ENCODE measurements around the gene FCRLA.

Gene FCRLA

GRCh38 chr1:161735837-161736236 lies 28.8 kb downstream of the FCRLA start:
- DNase-seq, result no peak

DNA sequence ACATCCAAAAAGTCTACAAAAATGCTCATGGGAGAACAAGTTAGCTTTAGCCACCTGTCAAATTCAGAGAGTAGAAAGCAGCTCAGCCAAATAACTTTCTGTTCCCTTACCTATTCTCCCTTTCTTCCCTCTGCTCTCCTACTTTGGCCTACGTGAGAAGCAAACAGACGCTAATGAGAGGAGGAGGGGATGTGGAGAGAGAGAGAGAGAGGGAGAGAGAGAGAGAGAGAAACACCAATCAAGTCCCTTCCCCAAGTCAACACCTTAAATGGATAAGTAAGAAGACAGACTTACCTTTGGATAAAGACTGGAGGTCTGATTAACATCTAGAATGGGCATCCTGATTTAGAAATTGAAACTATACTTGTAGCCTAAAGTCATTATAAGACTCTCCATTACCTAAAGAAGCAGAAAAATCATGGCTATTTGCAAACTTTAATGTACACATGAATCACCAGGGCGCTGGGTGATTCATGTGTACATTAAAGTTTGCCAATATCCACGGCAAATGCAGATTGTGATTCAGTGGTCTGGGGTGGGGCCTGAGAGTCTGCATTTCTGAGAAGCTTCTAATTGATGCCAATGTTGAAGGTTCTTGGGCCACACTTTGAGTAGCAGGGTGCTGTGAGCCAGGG lies 29.4 kb downstream of the FCRLA start:
- no peak for DNase-seq

GRCh38 chr1:161737625-161738024 lies 30.6 kb downstream of the FCRLA start:
- no peak for DNase-seq

DNA sequence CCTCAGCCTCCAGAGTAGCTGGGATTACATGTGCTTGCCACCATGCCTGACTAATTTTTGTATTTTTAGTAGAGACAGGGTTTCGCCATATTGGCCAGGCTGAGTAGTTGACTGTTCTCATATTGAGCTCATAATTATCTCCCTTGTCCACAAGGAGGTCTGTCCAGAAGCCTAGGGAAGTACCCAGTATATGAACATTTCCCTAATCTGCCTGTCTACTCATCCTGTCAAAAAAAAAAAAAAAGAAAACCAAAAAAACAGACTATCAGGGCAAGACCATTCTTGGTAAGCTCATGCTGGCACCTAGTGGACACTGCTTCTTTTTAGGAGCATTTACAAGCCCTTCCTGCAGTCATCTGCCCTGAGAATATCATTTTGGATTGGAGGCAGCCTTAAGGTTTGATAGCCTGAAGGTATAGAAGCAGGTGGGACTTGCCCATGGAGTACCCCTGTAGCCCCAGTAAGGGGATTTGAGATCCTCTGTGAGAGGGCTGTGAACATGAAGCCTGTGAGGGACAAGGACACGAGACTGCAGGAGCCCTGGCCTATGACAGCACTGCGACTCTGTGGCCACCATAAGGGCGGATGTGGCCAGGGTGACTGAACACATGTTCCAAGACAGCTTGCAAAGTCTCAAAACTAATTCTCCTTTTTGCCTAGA lies 31.7 kb downstream of the FCRLA start:
- no peak for DNase-seq

GRCh38 chr1:161739865-161740566 lies 33.0 kb downstream of the FCRLA start:
- DNase-seq, result no peak

DNA sequence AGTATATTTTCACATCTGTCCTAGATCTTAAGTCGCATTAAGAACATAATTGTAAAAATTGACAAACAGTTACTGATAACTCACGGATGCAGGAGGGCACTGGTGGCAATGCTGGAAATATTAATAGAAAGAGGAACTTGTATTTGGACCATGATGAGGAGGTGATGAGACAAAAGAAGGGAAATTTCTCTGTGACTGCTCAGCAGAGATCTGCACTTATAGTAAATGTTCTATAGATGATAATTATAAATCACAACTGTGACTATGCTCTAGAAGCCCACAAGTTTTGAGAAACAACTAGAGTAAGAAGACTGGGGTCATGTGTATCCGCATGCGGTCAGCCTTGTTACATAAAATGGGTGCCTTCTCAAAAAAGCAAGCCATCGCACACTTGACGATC lies 33.9 kb downstream of the FCRLA start:
- DNase-seq, result no peak

GRCh38 chr1:161743231-161743630 lies 36.2 kb downstream of the FCRLA start:
- no peak for DNase-seq

DNA sequence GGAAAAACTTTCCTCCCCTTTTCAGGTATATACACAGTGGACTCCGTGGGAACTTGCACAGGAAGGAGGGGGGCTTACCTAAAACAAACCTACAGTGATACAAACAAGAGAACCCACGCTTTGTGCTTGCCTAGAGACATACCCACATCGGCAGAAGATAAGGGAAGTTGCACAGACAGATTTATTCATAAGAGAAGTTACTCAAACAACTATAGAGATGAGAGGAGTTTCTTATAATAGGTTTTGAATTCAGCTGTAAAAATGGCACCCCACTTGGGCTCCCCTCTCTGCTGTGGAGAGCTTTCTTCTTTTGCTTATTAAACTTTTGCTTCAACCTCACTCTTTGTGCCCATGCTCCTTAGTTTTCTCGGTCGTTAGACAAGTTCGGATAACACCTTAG lies 40.8 kb downstream of the FCRLA start:
- DNase-seq, result no peak

- peak; percentile 83 for DNase-seq
Observed at GRCh38 chr1:161749509-161750407, 42.7 kb downstream of the FCRLA start, which contains the start of gene DUSP12. TSS of gene DUSP12 (plus strand) at chr1:161749786. CDS start at chr1:161749802, 16 bp downstream.

- peak; percentile 35 for DNase-seq
Observed at GRCh38 chr1:161763522-161764098, 56.6 kb downstream of the FCRLA start.

Data from stimulated activated CD4-positive, alpha-beta T cell treated with anti-CD3 and anti-CD28 coated beads, Interleukin-4, amount 100 ng/mL, for 1 hour (primary cell).